MM.1S (cell line): ENCODE results near the gene ATP4A.
"Not testable (repeated sequence)": the region's sequence is repeated elsewhere in the genome, so short reads cannot be mapped to it uniquely, and the experiment has no call there.

Experiments
- DNase-seq: peaks from one replicate; pipeline ENCODE4 v3.0.0-alpha.2; 2015
- H2AFZ ChIP-seq: fragments of 300-600 bp; sonication (generic); 2 replicates; pipeline ENCODE4 v1.6.0; 2016; ENCODE audit warnings: antibody characterized with exemption, low read length
- H3F3A ChIP-seq: fragments of 300-600 bp; sonication (generic); 2 replicates; pipeline ENCODE4 v1.6.1; 2016; ENCODE audit warnings: mild to moderate bottlenecking, antibody characterized with exemption, low read length, moderate library complexity, mixed read lengths; ENCODE audit not compliant: insufficient read depth
- H3K27ac ChIP-seq: fragments of 300-600 bp; sonication (generic); 2 replicates; pipeline ENCODE4 v1.5.1; 2016; ENCODE audit warnings: mild to moderate bottlenecking, low read length
- H3K27me3 ChIP-seq: fragments of 300-600 bp; sonication (generic); replicated peaks from 2 replicates; pipeline ENCODE4 v1.6.0; 2016; ENCODE audit warnings: low read length; ENCODE audit not compliant: insufficient read depth
- H3K36me3 ChIP-seq: fragments of 300-600 bp; sonication (generic); replicated peaks from 2 replicates; pipeline ENCODE4 v1.6.1; 2016; ENCODE audit warnings: mild to moderate bottlenecking, low read length, mixed read lengths; ENCODE audit not compliant: insufficient read depth
- H3K4me1 ChIP-seq: fragments of 300-600 bp; sonication (generic); 2 replicates; pipeline ENCODE4 v1.6.1; 2016; ENCODE audit warnings: low read length, mixed read lengths
- H3K4me2 ChIP-seq: fragments of 300-600 bp; sonication (generic); 2 replicates; pipeline ENCODE4 v1.6.0; 2016; ENCODE audit warnings: low read depth, low read length
- H3K4me3 ChIP-seq: fragments of 300-600 bp; sonication (generic); 2 replicates; pipeline ENCODE4 v1.5.1; 2016; ENCODE audit warnings: low read length, mixed read lengths
- H3K79me2 ChIP-seq: fragments of 300-600 bp; sonication (generic); 2 replicates; pipeline ENCODE4 v1.6.1; 2016; ENCODE audit warnings: mixed run types, low read length, mixed read lengths
- H3K9ac ChIP-seq: fragments of 300-600 bp; sonication (generic); 2 replicates; pipeline ENCODE4 v1.6.1; 2016; ENCODE audit warnings: low read length, mixed read lengths
- H3K9me2 ChIP-seq: fragments of 300-600 bp; sonication (generic); replicated peaks from 2 replicates; pipeline ENCODE4 v1.6.1; 2016; ENCODE audit warnings: mild to moderate bottlenecking, low read length, mixed read lengths; ENCODE audit not compliant: insufficient read depth
- H3K9me3 ChIP-seq: fragments of 300-600 bp; sonication (generic); replicated peaks from 2 replicates; pipeline ENCODE4 v1.6.1; 2016; ENCODE audit warnings: mild to moderate bottlenecking, low read length, mixed read lengths; ENCODE audit not compliant: insufficient read depth
- H4K20me1 ChIP-seq: fragments of 300-600 bp; sonication (generic); 2 replicates; pipeline ENCODE4 v1.6.1; 2016; ENCODE audit warnings: mild to moderate bottlenecking, low read length, moderate library complexity, mixed read lengths; ENCODE audit not compliant: insufficient read depth
- CTCF ChIP-seq: fragments of 300-600 bp; sonication (generic); IDR thresholded peaks from 2 replicates; pipeline ENCODE4 v1.5.1; 2016; ENCODE audit warnings: antibody characterized with exemption, low read length, mixed read lengths
- EZH2 ChIP-seq: fragments of 300-600 bp; sonication (generic); optimal IDR thresholded peaks from 2 replicates; pipeline ENCODE3; 2017; ENCODE audit warnings: low read depth, mild to moderate bottlenecking, antibody characterized with exemption, low read length, mixed read lengths
- EZH2phosphoT487 ChIP-seq: fragments of 300-600 bp; sonication (generic); IDR thresholded peaks from 2 replicates; pipeline ENCODE4 v1.6.1; 2018; ENCODE audit warnings: antibody characterized with exemption, low read length

Gene ATP4A

GRCh38 chr19:35609851-35610353, 46.4 kb upstream of the ATP4A start:
- TF ChIP-seq CTCF (no peak), EZH2 (no peak), EZH2phosphoT487 (no peak)
- Histone ChIP-seq H3K9me2 (no peaks in the 10 kb centered on the region), H2AFZ (peak overlapping the region; percentile 13; the same call in 1 of the 2 replicates), H3K36me3 (no peaks in the 10 kb centered on the region), H3F3A (no peaks in the 10 kb centered on the region), H3K27ac (peak overlapping the region; percentile 40; the same call in 1 of the 2 replicates), H4K20me1 (no peaks in the 10 kb centered on the region), H3K79me2 (peaks cover 5% of the 10 kb centered on the region), H3K4me1 (peaks cover 16% of the 10 kb centered on the region), H3K9ac (no peak overlapping the region), H3K4me2 (peak overlapping the region; percentile 46), H3K4me3 (no peak overlapping the region), H3K9me3 (no peaks in the 10 kb centered on the region), H3K27me3 (no peaks in the 10 kb centered on the region)
- DNase-seq, result peak; percentile 16

GRCh38 chr19:35608251-35608650, 44.8 kb upstream of the ATP4A start:
- DNase-seq, result peak; percentile 13
- Histone ChIP-seq H3K9ac (no peak overlapping the region), H3K79me2 (peaks cover 5% of the 10 kb centered on the region), H3F3A (no peaks in the 10 kb centered on the region), H4K20me1 (no peaks in the 10 kb centered on the region), H3K4me1 (peaks cover 16% of the 10 kb centered on the region), H3K9me3 (no peaks in the 10 kb centered on the region), H2AFZ (no peak overlapping the region), H3K27ac (no peak overlapping the region), H3K9me2 (no peaks in the 10 kb centered on the region), H3K36me3 (no peaks in the 10 kb centered on the region), H3K4me3 (no peak overlapping the region), H3K4me2 (no peak overlapping the region), H3K27me3 (no peaks in the 10 kb centered on the region)
- no peak for TF ChIP-seq EZH2phosphoT487
- TF ChIP-seq EZH2, result no peak
- TF ChIP-seq CTCF, result no peak

GRCh38 chr19:35607661-35608060, 44.2 kb upstream of the ATP4A start:
- H3K4me2 ChIP-seq, result no peak overlapping the region
- peaks cover 16% of the 10 kb centered on the region for H3K4me1 ChIP-seq
- no peaks in the 10 kb centered on the region for H3K79me2 ChIP-seq
- H3K4me3 ChIP-seq, result no peak overlapping the region
- no peak overlapping the region for H3K27ac ChIP-seq
- H4K20me1 ChIP-seq, result no peaks in the 10 kb centered on the region
- no peaks in the 10 kb centered on the region for H3K9me3 ChIP-seq
- no peak overlapping the region for H2AFZ ChIP-seq
- no peak for DNase-seq
- no peaks in the 10 kb centered on the region for H3K36me3 ChIP-seq
- no peaks in the 10 kb centered on the region for H3F3A ChIP-seq
- no peak overlapping the region for H3K9ac ChIP-seq
- no peaks in the 10 kb centered on the region for H3K9me2 ChIP-seq
- no peak for TF ChIP-seq CTCF
- TF ChIP-seq EZH2, result no peak
- TF ChIP-seq EZH2phosphoT487, result no peak
- 0 out of 2 replicates have a peak, but pooled peaks cover 1% of the 10 kb centered on the region for H3K27me3 ChIP-seq

- not testable (repeated sequence) for H4K20me1 ChIP-seq, H3K9me2 ChIP-seq, H3K4me3 ChIP-seq, H3F3A ChIP-seq, H3K79me2 ChIP-seq, H3K36me3 ChIP-seq, H3K9ac ChIP-seq, H3K4me2 ChIP-seq, H3K27me3 ChIP-seq, H3K27ac ChIP-seq, H3K9me3 ChIP-seq, DNase-seq, H2AFZ ChIP-seq
- H3K4me1 ChIP-seq, result peaks cover 15% of the 10 kb centered on the region
Observed at GRCh38 chr19:35607170-35607569, 43.7 kb upstream of the ATP4A start.

GRCh38 chr19:35604436-35604835, 41.0 kb upstream of the ATP4A start:
- H3K27ac ChIP-seq, H3K4me2 ChIP-seq, H3K4me1 ChIP-seq, H3K9me2 ChIP-seq, H3K9ac ChIP-seq, H3K79me2 ChIP-seq, H4K20me1 ChIP-seq, H2AFZ ChIP-seq, H3F3A ChIP-seq, H3K9me3 ChIP-seq, H3K4me3 ChIP-seq, H3K36me3 ChIP-seq, DNase-seq: not testable (repeated sequence)
- H3K27me3 ChIP-seq, result peaks cover 12% of the 10 kb centered on the region; the same call in 1 of the 2 replicates
